HepG2 (cell line): ENCODE data around the gene C6orf62. TPM values are rescaled to one million over a fixed set of nuclear protein-coding genes. Genes with fewer than 3 reads are reported as not detected.
A peak's percentile ranks its signal among the peaks of the same experiment; 100 is the strongest.

Source experiments
- ARNT ChIP-seq: fragments of 450-650 bp; IDR thresholded peaks from 2 replicates; pipeline ENCODE4 v1.6.1; 2017
- CENPT ChIP-seq: sonication (generic); formaldehyde crosslinking; IDR thresholded peaks from 2 replicates; pipeline ENCODE4 v1.8.0; 2022; ENCODE audit warnings: low read depth, mild to moderate bottlenecking, moderate library complexity, missing genetic modification reagents
- CHCHD3 ChIP-seq: sonication (generic); formaldehyde crosslinking; IDR thresholded peaks from 2 replicates; pipeline ENCODE4 v1.8.0; 2022; ENCODE audit warnings: mild to moderate bottlenecking, missing genetic modification reagents, moderate library complexity
- HNF4G ChIP-seq, 2 experiments: sonication (generic) in 1 of 2; formaldehyde crosslinking in 1 of 2; IDR thresholded peaks; 2 replicates each; pipeline versions ENCODE4 v1.4.0 to v1.6.1; 2011 to 2020; ENCODE audit warnings: borderline replicate concordance in 2 of 2, low read depth in 2 of 2, mild to moderate bottlenecking in 2 of 2, low read length in 1 of 2, missing genetic modification reagents in 1 of 2, moderate library complexity in 1 of 2
- ISX ChIP-seq: sonication (generic); formaldehyde crosslinking; conservative IDR thresholded peaks from 2 replicates; pipeline ENCODE4 v1.5.0; 2020; ENCODE audit warnings: missing genetic modification reagents
- KLF11 ChIP-seq: IDR thresholded peaks from 2 replicates; pipeline ENCODE4 v1.6.1; 2016; ENCODE audit warnings: missing compliant biosample characterization
- MAZ ChIP-seq, 2 experiments: sonication (generic) in 1 of 2; formaldehyde crosslinking in 1 of 2; IDR thresholded peaks; 2 replicates each; pipeline versions ENCODE4 v1.5.0 to v1.6.1; 2012 to 2020; ENCODE audit warnings: low read depth in 2 of 2, mild to moderate bottlenecking in 2 of 2, borderline replicate concordance in 1 of 2, improper control_type of control experiment in 1 of 2, low read length in 1 of 2, missing genetic modification reagents in 1 of 2, moderate library complexity in 1 of 2
- MTF1 ChIP-seq: sonication (generic); formaldehyde crosslinking; IDR thresholded peaks from 2 replicates; pipeline ENCODE4 v1.5.0; 2020; ENCODE audit warnings: missing genetic modification reagents
- NR1H2 ChIP-seq: sonication (generic); formaldehyde crosslinking; IDR thresholded peaks from 2 replicates; pipeline ENCODE4 v1.8.1; 2022; ENCODE audit warnings: low read depth, missing genetic modification reagents, borderline replicate concordance
- RAD51 ChIP-seq: fragments of 450-650 bp; IDR thresholded peaks from 2 replicates; pipeline ENCODE4 v1.6.1; 2016; ENCODE audit warnings: borderline replicate concordance
- SMYD3 ChIP-seq: sonication (generic); formaldehyde crosslinking; IDR thresholded peaks from 2 replicates; pipeline ENCODE4 v1.8.1; 2023; ENCODE audit warnings: mild to moderate bottlenecking, missing genetic modification reagents
- SNRNP70 ChIP-seq: fragments of 200-400 bp; formaldehyde crosslinking; IDR thresholded peaks from 2 replicates; pipeline ENCODE4 v1.6.1; 2017; ENCODE audit warnings: mild to moderate bottlenecking, low read depth, low read length, moderate library complexity
- SP140L ChIP-seq: sonication (generic); formaldehyde crosslinking; IDR thresholded peaks from 2 replicates; pipeline ENCODE4 v1.4.0; 2020; ENCODE audit warnings: missing genetic modification reagents, borderline replicate concordance
- TMF1 ChIP-seq: sonication (generic); formaldehyde crosslinking; IDR thresholded peaks from 2 replicates; pipeline ENCODE4 v1.8.1; 2022; ENCODE audit warnings: low read depth, missing genetic modification reagents
- ZBTB42 ChIP-seq: sonication (generic); formaldehyde crosslinking; IDR thresholded peaks from 2 replicates; pipeline ENCODE4 v1.5.0; 2020; ENCODE audit warnings: mild to moderate bottlenecking, missing genetic modification reagents
- ZFYVE20 ChIP-seq: sonication (generic); formaldehyde crosslinking; IDR thresholded peaks from 2 replicates; pipeline ENCODE4 v1.8.0; 2023; ENCODE audit warnings: low read depth, mild to moderate bottlenecking, moderate library complexity, missing genetic modification reagents, borderline replicate concordance
- ZNF263 ChIP-seq: sonication (generic); formaldehyde crosslinking; IDR thresholded peaks from 2 replicates; pipeline ENCODE4 v1.4.0; 2020; ENCODE audit warnings: missing genetic modification reagents
- ZNF34 ChIP-seq: sonication (generic); formaldehyde crosslinking; IDR thresholded peaks from 2 replicates; pipeline ENCODE4 v1.4.0; 2020; ENCODE audit warnings: mild to moderate bottlenecking, missing genetic modification reagents, borderline replicate concordance
- ZNF354B ChIP-seq: sonication (generic); formaldehyde crosslinking; IDR thresholded peaks from 2 replicates; pipeline ENCODE4 v1.8.0; 2022; ENCODE audit warnings: mild to moderate bottlenecking, missing genetic modification reagents
- ZNF570 ChIP-seq: sonication (generic); formaldehyde crosslinking; IDR thresholded peaks from 2 replicates; pipeline ENCODE4 v1.4.0; 2020; ENCODE audit warnings: mild to moderate bottlenecking, missing genetic modification reagents, borderline replicate concordance
- ZSCAN22 ChIP-seq: sonication (generic); formaldehyde crosslinking; IDR thresholded peaks from 2 replicates; pipeline ENCODE4 v1.4.0; 2020; ENCODE audit warnings: mild to moderate bottlenecking, missing genetic modification reagents
- polyA plus RNA-seq, 8 experiments: library from polyadenylated mRNA; depleted of rRNA in 3 of 8; stranded (reverse) in 7 of 8; unstranded in 1 of 8; fragments of >200 nt; fragmentation: Illumina TruSeq in 4 of 8; extraction: Trizol in 4 of 8; gene quantifications; 2 replicates each; pipeline versions ENCODE4 v1.2.1 to v1.2.3, GENCODE V29; 2011 to 2016; ENCODE audit warnings: low read depth in 4 of 8, missing spikeins in 1 of 8, mixed read lengths in 1 of 8; ENCODE audit not compliant: insufficient read depth in 1 of 8
- total RNA-seq, 5 experiments: library from RNA; depleted of rRNA; stranded (reverse); fragments of >200 nt; fragmentation: Illumina TruSeq; extraction: Trizol; gene quantifications; 2 replicates each; pipeline ENCODE4 v1.2.3, GENCODE V29; 2016; ENCODE audit warnings: low read depth in 1 of 5
- TF ChIP-seq, protein P1 (sequence below): sonication (generic); formaldehyde crosslinking; IDR thresholded peaks from 2 replicates; pipeline ENCODE4 v1.4.0; 2020; ENCODE audit warnings: missing genetic modification reagents, low read depth, mild to moderate bottlenecking, borderline replicate concordance
- TF ChIP-seq, protein P2 (sequence below): sonication (generic); formaldehyde crosslinking; IDR thresholded peaks from 2 replicates; pipeline ENCODE4 v1.5.1; 2020; ENCODE audit warnings: mild to moderate bottlenecking, missing genetic modification reagents, borderline replicate concordance
- TF ChIP-seq, protein P3 (sequence below): sonication (generic); formaldehyde crosslinking; IDR thresholded peaks from 2 replicates; pipeline ENCODE4 v1.5.0; 2020; ENCODE audit warnings: missing genetic modification reagents, mild to moderate bottlenecking, borderline replicate concordance
- TF ChIP-seq, protein P4 (sequence below): sonication (generic); formaldehyde crosslinking; IDR thresholded peaks from 2 replicates; pipeline ENCODE4 v1.4.0; 2020; ENCODE audit warnings: mild to moderate bottlenecking, missing genetic modification reagents

The C6orf62 gene
- total and polyA plus RNA-seq, 2 of the 13 experiments (the other 11 are each of a cell fraction or from before 2014, with no cell fraction given), result 54.8 to 90.4 TPM

DNA sequence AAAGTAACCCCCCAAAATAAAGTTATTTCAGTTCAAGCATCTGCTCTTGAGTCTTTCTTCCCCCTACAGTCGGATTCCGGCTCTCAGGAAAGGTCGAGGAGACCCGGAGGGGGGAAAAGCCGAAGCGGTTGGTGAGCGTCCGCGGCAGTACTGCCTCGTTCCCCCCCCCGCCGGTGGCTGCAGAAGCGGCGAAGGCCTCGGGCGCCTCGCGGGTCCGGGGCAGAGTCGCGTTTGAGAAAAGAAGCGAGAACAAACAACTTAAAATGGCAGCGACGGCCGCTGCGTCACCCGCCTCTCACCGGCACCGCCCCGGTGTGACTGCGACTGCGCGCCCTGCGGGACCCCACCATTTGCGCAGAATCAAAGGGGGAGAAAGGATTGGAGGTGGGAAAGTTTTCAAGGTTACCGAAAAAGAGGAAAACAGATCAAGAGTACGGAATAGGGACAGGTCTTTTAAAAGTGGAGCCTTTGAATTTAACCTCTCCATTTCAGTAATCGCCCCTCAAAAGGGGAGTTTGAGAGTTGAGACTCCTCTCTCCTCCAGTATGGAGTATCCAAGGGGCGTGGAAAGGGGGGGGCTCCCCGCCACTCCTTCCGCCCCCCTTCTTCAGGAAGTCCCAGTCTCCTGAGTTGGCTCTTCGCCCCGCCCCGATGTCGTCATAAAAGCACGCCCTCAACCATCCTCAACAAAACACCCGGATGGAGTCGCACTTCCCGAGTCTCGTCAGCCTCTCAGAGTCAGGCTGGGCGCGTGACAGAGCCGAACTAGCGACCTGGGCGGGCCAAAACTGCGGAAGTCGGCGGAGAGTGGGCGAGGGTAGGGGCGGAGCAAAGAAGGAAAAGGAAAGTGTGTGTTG is 1.9 kb upstream of the C6orf62 start (continued):
- TF ChIP-seq ZNF34 (no peak; the same call in 1 of the 2 replicates), SNRNP70 (no peak), ISX (CRISPR knock-in tag) (peak; percentile 96), CENPT (CRISPR knock-in tag) (no peak), MTF1 (CRISPR knock-in tag) (peak; percentile 85; the same call in 1 of the 2 replicates), KLF11 (CRISPR knock-in tag) (no peak), MAZ (IDR thresholded peaks at IDR 0.05; ENCODE audit: borderline replicate concordance, low read depth, low read length) (peak; percentile 91), MAZ (CRISPR knock-in tag; IDR thresholded peaks at IDR 0.05; ENCODE audit: low read depth) (peak; percentile 72), ZNF263 (no peak; the same call in 1 of the 2 replicates), TMF1 (CRISPR knock-in tag) (no peak), ZNF570 (CRISPR knock-in tag) (no peak; the same call in 1 of the 2 replicates), ARNT (no peak), SMYD3 (CRISPR knock-in tag) (no peak), SP140L (CRISPR knock-in tag) (peak; percentile 78; the same call in 1 of the 2 replicates), CHCHD3 (no peak), HNF4G (IDR thresholded peaks at IDR 0.05; ENCODE audit: borderline replicate concordance, low read depth, low read length) (no peak; the same call in 1 of the 2 replicates), HNF4G (CRISPR knock-in tag; IDR thresholded peaks at IDR 0.05; ENCODE audit: borderline replicate concordance, low read depth) (peak; percentile 51; the same call in 1 of the 2 replicates), NR1H2 (CRISPR knock-in tag) (no peak), RAD51 (no peak), ZBTB42 (CRISPR knock-in tag) (0 out of 2 replicates have a peak, but pooled peaks have one; percentile 88), ZSCAN22 (CRISPR knock-in tag) (no peak), ZNF354B (CRISPR knock-in tag) (no peak), ZFYVE20 (CRISPR knock-in tag) (no peak)
- TF ChIP-seq, protein P1, sequence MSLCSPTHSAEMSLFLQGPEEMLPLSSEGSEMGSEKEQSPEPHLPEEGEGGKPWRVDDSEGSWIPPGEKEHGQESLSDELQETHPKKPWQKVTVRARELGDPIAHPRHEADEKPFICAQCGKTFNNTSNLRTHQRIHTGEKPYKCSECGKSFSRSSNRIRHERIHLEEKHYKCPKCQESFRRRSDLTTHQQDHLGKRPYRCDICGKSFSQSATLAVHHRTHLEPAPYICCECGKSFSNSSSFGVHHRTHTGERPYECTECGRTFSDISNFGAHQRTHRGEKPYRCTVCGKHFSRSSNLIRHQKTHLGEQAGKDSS (CRISPR knock-in tag), result 0 out of 2 replicates have a peak, but pooled peaks have one; percentile 25
- TF ChIP-seq, protein P2, sequence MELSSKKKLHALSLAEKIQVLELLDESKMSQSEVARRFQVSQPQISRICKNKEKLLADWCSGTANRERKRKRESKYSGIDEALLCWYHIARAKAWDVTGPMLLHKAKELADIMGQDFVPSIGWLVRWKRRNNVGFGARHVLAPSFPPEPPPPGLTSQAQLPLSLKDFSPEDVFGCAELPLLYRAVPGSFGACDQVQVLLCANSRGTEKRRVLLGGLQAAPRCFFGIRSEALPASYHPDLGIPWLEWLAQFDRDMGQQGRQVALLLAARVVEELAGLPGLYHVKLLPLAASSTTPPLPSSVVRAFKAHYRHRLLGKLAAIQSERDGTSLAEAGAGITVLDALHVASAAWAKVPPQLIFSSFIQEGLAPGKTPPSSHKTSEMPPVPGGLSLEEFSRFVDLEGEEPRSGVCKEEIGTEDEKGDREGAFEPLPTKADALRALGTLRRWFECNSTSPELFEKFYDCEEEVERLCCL, result no peak
- TF ChIP-seq, protein P3, sequence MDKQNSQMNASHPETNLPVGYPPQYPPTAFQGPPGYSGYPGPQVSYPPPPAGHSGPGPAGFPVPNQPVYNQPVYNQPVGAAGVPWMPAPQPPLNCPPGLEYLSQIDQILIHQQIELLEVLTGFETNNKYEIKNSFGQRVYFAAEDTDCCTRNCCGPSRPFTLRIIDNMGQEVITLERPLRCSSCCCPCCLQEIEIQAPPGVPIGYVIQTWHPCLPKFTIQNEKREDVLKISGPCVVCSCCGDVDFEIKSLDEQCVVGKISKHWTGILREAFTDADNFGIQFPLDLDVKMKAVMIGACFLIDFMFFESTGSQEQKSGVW (CRISPR knock-in tag), result no peak
- TF ChIP-seq, protein P4, sequence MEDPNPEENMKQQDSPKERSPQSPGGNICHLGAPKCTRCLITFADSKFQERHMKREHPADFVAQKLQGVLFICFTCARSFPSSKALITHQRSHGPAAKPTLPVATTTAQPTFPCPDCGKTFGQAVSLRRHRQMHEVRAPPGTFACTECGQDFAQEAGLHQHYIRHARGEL (CRISPR knock-in tag), result no peak
